Measurements from ENCODE around the gene TBC1D22A.

- TF ChIP-seq, protein P1, sequence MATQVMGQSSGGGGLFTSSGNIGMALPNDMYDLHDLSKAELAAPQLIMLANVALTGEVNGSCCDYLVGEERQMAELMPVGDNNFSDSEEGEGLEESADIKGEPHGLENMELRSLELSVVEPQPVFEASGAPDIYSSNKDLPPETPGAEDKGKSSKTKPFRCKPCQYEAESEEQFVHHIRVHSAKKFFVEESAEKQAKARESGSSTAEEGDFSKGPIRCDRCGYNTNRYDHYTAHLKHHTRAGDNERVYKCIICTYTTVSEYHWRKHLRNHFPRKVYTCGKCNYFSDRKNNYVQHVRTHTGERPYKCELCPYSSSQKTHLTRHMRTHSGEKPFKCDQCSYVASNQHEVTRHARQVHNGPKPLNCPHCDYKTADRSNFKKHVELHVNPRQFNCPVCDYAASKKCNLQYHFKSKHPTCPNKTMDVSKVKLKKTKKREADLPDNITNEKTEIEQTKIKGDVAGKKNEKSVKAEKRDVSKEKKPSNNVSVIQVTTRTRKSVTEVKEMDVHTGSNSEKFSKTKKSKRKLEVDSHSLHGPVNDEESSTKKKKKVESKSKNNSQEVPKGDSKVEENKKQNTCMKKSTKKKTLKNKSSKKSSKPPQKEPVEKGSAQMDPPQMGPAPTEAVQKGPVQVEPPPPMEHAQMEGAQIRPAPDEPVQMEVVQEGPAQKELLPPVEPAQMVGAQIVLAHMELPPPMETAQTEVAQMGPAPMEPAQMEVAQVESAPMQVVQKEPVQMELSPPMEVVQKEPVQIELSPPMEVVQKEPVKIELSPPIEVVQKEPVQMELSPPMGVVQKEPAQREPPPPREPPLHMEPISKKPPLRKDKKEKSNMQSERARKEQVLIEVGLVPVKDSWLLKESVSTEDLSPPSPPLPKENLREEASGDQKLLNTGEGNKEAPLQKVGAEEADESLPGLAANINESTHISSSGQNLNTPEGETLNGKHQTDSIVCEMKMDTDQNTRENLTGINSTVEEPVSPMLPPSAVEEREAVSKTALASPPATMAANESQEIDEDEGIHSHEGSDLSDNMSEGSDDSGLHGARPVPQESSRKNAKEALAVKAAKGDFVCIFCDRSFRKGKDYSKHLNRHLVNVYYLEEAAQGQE (IDR thresholded peaks at IDR 0.05; ENCODE audit: low read depth, low read length) = no peak
- no peak for TF ChIP-seq SIN3A (IDR thresholded peaks at IDR 0.05; ENCODE audit: low read depth, low read length)
- TF ChIP-seq ATF3 (IDR thresholded peaks at IDR 0.05; ENCODE audit: borderline replicate concordance, extremely low read depth, low read depth, low read length) = no peak
- no peak for TF ChIP-seq SREBF1 (IDR thresholded peaks at IDR 0.05; ENCODE audit: low read length)
- TF ChIP-seq USF1 (IDR thresholded peaks at IDR 0.05; ENCODE audit: borderline replicate concordance, extremely low read length, insufficient read depth, low read depth, low read length) = no peak
- TF ChIP-seq PAX8 (IDR thresholded peaks at IDR 0.05) = no peak
- TF ChIP-seq NBN (IDR thresholded peaks at IDR 0.05) = no peak
- TF ChIP-seq WRNIP1 (IDR thresholded peaks at IDR 0.05; ENCODE audit: borderline replicate concordance, low read depth, low read length) = no peak
Measured at GRCh38 chr22:46813816-46814597, 51.6 kb downstream of the TBC1D22A start.

All from GM12878 (cell line).